Ishikawa (cell line): Measurements from ENCODE around the gene WDR62.

Experiments used
- CEBPB ChIP-seq: IDR thresholded peaks from 2 replicates; pipeline ENCODE4 v1.6.1; 2012
- CREB1 ChIP-seq: IDR thresholded peaks from 2 replicates; pipeline ENCODE4 v1.6.1; 2012; ENCODE audit warnings: low read depth
- EGR1 ChIP-seq: IDR thresholded peaks from 2 replicates; pipeline ENCODE4 v1.6.1; 2012
- EP300 ChIP-seq: IDR thresholded peaks from 2 replicates; pipeline ENCODE4 v1.6.1; 2012; ENCODE audit warnings: borderline replicate concordance
- FOXM1 ChIP-seq: IDR thresholded peaks from 2 replicates; pipeline ENCODE4 v1.6.1; 2012; ENCODE audit warnings: low read depth, borderline replicate concordance
- NFIC ChIP-seq: IDR thresholded peaks from 2 replicates; pipeline ENCODE4 v1.6.1; 2012
- RAD21 ChIP-seq: IDR thresholded peaks from 2 replicates; pipeline ENCODE4 v1.6.1; 2012; ENCODE audit warnings: low read depth
- TAF1 ChIP-seq: IDR thresholded peaks from 2 replicates; pipeline ENCODE4 v1.6.1; 2012; ENCODE audit warnings: low read depth, mild to moderate bottlenecking
- TCF12 ChIP-seq: IDR thresholded peaks from 2 replicates; pipeline ENCODE4 v1.6.1; 2012; ENCODE audit warnings: low read depth
- TEAD4 ChIP-seq: IDR thresholded peaks from 2 replicates; pipeline ENCODE4 v1.6.1; 2012
- YY1 ChIP-seq: IDR thresholded peaks from 2 replicates; pipeline ENCODE4 v1.6.1; 2012; ENCODE audit warnings: low read depth
- ZBTB7A ChIP-seq: IDR thresholded peaks from 2 replicates; pipeline ENCODE4 v1.6.1; 2012; ENCODE audit warnings: low read depth
- TF ChIP-seq, protein P1 (sequence below): IDR thresholded peaks from 2 replicates; pipeline ENCODE4 v1.6.1; 2012
- TF ChIP-seq, protein P2 (sequence below): IDR thresholded peaks from 2 replicates; pipeline ENCODE4 v1.6.1; 2012
- TF ChIP-seq, protein P3 (sequence below): IDR thresholded peaks from 2 replicates; pipeline ENCODE4 v1.6.1; 2012; ENCODE audit warnings: low read depth, mild to moderate bottlenecking

The WDR62 gene

DNA sequence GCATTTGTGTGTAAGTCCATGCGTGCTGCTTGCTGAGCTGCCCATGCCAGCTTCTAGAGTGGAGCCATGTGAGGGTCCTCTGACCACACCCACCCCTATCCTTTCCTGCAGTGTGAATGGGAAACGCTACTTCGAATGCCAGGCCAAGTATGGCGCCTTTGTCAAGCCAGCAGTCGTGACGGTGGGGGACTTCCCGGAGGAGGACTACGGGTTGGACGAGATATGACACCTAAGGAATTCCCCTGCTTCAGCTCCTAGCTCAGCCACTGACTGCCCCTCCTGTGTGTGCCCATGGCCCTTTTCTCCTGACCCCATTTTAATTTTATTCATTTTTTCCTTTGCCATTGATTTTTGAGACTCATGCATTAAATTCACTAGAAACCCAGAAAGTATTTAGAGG is 70.9 kb downstream of the WDR62 start:
- TF ChIP-seq EGR1 (no peak), YY1 (no peak), TCF12 (no peak), CREB1 (no peak), EP300 (no peak), RAD21 (no peak), TEAD4 (no peak), ZBTB7A (no peak), TAF1 (no peak), NFIC (no peak), FOXM1 (no peak), CEBPB (no peak)
- TF ChIP-seq, protein P1, sequence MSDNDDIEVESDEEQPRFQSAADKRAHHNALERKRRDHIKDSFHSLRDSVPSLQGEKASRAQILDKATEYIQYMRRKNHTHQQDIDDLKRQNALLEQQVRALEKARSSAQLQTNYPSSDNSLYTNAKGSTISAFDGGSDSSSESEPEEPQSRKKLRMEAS = no peak
- TF ChIP-seq, protein P2, sequence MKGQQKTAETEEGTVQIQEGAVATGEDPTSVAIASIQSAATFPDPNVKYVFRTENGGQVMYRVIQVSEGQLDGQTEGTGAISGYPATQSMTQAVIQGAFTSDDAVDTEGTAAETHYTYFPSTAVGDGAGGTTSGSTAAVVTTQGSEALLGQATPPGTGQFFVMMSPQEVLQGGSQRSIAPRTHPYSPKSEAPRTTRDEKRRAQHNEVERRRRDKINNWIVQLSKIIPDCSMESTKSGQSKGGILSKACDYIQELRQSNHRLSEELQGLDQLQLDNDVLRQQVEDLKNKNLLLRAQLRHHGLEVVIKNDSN = no peak
- TF ChIP-seq, protein P3, sequence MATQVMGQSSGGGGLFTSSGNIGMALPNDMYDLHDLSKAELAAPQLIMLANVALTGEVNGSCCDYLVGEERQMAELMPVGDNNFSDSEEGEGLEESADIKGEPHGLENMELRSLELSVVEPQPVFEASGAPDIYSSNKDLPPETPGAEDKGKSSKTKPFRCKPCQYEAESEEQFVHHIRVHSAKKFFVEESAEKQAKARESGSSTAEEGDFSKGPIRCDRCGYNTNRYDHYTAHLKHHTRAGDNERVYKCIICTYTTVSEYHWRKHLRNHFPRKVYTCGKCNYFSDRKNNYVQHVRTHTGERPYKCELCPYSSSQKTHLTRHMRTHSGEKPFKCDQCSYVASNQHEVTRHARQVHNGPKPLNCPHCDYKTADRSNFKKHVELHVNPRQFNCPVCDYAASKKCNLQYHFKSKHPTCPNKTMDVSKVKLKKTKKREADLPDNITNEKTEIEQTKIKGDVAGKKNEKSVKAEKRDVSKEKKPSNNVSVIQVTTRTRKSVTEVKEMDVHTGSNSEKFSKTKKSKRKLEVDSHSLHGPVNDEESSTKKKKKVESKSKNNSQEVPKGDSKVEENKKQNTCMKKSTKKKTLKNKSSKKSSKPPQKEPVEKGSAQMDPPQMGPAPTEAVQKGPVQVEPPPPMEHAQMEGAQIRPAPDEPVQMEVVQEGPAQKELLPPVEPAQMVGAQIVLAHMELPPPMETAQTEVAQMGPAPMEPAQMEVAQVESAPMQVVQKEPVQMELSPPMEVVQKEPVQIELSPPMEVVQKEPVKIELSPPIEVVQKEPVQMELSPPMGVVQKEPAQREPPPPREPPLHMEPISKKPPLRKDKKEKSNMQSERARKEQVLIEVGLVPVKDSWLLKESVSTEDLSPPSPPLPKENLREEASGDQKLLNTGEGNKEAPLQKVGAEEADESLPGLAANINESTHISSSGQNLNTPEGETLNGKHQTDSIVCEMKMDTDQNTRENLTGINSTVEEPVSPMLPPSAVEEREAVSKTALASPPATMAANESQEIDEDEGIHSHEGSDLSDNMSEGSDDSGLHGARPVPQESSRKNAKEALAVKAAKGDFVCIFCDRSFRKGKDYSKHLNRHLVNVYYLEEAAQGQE = no peak

DNA sequence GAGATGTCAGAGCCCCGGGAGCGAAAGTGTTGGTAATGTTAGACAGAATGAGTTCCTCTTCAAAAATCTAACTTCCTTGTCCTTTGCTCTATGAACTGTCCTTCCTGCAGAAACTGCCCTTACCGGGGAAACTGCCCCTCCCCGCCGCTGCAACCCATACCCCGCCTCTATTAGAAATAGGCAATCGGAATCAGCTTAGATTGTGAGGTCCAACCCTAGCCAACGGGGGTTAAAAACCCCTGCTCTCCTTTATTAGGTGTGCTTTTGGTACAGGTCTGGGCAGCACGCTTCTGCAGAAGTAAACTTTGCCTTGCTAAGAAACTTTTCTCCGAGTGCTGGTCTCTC is 73.7 kb downstream of the WDR62 start:
- TF ChIP-seq RAD21 (no peak), CEBPB (no peak), TCF12 (no peak), TEAD4 (no peak), YY1 (no peak), ZBTB7A (no peak), FOXM1 (no peak), NFIC (no peak), EGR1 (no peak), CREB1 (no peak)
- TF ChIP-seq, protein P2 = no peak
- TF ChIP-seq, protein P1 = no peak
- TF ChIP-seq, protein P3 = no peak

DNA sequence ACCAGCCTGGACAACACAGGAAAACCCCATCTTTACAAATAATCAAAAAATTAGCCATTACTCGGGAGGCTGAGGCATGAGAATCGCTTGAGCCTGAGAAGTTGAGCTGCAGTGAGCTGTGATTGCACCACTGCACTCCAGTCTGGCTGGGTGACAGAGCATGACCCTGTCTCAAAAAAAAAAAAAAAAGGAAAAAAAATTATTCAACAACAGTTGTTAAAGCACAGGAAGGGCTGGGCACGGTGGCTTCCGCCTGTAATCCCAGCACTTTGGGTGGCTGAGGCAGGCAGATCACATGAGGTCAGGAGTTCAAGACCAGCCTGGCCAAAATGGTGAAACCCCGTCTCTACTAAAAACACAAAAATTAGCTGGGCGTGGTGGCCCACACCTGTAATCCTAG is 76.5 kb downstream of the WDR62 start:
- TF ChIP-seq CEBPB = peak; percentile 35; the same call in 1 of the 2 replicates

DNA sequence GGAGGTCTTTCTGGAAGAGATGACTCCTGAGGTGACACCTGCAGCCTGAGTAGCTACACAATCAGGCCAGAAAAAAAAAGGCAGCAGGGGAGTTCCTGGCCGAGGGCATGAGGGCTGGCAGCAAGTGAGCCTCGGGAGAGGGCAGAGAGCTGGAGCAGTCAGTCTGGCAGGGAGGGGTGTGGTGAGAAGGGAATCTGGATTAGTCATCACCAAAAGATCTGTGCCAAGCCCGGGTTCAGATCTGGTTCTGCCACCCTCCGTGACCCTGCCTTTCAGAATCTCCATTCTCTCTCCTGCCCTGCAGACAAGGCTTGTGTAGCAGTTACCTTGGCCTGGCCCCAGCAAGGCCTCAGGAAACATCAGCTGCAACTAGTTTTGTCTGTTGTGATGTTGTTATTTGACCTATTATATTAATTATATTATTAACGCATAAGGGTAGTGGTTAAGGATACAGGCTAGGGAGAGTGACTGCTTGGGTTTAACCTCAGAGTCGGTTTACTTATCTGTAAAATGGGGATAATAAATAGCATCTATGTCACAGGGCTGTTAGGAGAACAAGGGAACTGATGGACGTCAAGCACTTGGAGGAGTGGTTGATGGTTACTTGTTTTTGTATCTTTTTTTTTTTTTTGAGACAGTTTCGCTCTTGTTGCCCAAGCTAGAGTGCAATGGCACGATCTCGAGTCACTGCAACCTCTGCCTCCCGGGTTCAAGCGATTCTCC is 82.4 kb downstream of the WDR62 start:
- TF ChIP-seq, protein P1 = peak; percentile 53
- TF ChIP-seq NFIC (peak; percentile 81), TCF12 (peak; percentile 65), EP300 (peak; percentile 45; the same call in 1 of the 2 replicates), YY1 (0 out of 2 replicates have a peak, but pooled peaks have one; percentile 31), ZBTB7A (no peak), RAD21 (peak; percentile 13; the same call in 1 of the 2 replicates), CEBPB (no peak), TEAD4 (peak; percentile 64)
- TF ChIP-seq, protein P2 = no peak

DNA sequence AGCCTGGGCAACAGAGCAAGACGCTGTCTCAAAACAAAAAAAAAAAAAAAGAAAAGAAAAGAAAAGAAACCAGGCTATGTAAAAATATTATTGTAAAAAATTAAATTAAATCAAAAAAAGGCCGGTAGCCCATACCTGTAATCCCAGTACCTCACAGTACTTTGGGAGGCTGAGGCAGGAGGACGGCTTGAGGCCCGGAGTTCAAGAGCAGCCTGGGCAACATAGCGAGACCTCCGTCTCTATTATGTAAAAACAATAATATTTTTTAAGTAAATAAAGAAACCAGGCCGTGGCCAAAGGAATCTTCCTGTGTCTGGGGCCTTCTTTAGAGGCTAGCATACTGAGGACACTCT is 84.4 kb downstream of the WDR62 start:
- TF ChIP-seq ZBTB7A = no peak
